Mesothelial cell of epicardium (in vitro differentiated cells): ENCODE data around the gene HSD17B11. TPM values are rescaled to one million over a fixed set of nuclear protein-coding genes. Genes with fewer than 3 reads are reported as not detected.
"Not testable (repeated sequence)": the region's sequence is repeated elsewhere in the genome, so short reads cannot be mapped to it uniquely, and the experiment has no call there.

Source experiments
- DNase-seq, 2 experiments: peaks; one replicate each; pipeline ENCODE4 v3.0.0; 2021; ENCODE audit warnings: low spot score in 2 of 2; ENCODE audit not compliant: unreplicated experiment in 2 of 2
- H3K27ac Mint-ChIP-seq: 2 replicates; pipeline ENCODE4 v1.8.0; 2021; ENCODE audit warnings: mixed read lengths
- H3K27me3 Mint-ChIP-seq: 2 replicates; pipeline ENCODE4 v1.8.0; 2021; ENCODE audit warnings: low read depth, mixed read lengths
- H3K36me3 Mint-ChIP-seq: 2 replicates; pipeline ENCODE4 v1.8.0; 2021; ENCODE audit warnings: mixed read lengths
- H3K4me1 Mint-ChIP-seq: 2 replicates; pipeline ENCODE4 v1.8.0; 2021; ENCODE audit warnings: mixed read lengths
- H3K4me3 Mint-ChIP-seq: 2 replicates; pipeline ENCODE4 v1.8.0; 2021; ENCODE audit warnings: mild to moderate bottlenecking, moderate library complexity, mixed read lengths
- H3K9me3 Mint-ChIP-seq: 2 replicates; pipeline ENCODE4 v1.8.0; 2021; ENCODE audit warnings: mixed read lengths
- CTCF ChIP-seq: fragments of 200-600 bp; sonication (generic); IDR thresholded peaks from one replicate; pipeline ENCODE4 v1.5.0; 2021; ENCODE audit warnings: antibody characterized with exemption; ENCODE audit not compliant: unreplicated experiment
- total RNA-seq: library from RNA; stranded (reverse); gene quantifications from 3 replicates; pipeline ENCODE4 v1.2.1, GENCODE V29; 2021

The HSD17B11 gene
- total RNA-seq, 1 donor from 2014 or later = 19.2 TPM

GRCh38 chr4:87388901-87389300 is 2.1 kb downstream of the HSD17B11 start:
- Mint-ChIP-seq H3K4me1 (peaks cover 20% of the 10 kb centered on the region), H3K27ac (no peak overlapping the region), H3K4me3 (no peak overlapping the region), H3K27me3 (no peaks in the 10 kb centered on the region), H3K9me3 (peaks cover 25% of the 10 kb centered on the region), H3K36me3 (peaks cover 19% of the 10 kb centered on the region)
- no peak for DNase-seq
- TF ChIP-seq CTCF = no peak

DNA sequence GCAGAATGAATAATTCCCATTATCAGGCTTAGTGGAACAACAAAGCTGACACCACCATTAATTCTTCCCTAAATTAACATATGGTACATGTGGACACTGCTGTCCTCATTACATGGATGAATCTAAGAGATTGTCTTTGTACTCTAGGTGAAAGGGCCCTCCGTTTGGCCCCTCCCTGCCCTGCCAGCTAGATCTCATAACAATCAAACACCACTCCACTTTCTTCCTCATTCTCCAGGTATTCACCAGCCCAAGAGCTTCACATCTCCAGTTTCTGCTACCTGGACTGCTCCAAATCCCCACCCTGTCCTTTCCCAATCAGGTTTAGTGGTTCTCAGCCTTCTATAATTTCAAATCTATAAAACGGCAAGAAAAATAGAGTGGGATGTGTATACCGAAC is 3.8 kb downstream of the HSD17B11 start:
- Mint-ChIP-seq H3K27ac (no peak overlapping the region), H3K4me1 (peaks cover 20% of the 10 kb centered on the region), H3K9me3 (peaks cover 31% of the 10 kb centered on the region), H3K27me3 (no peaks in the 10 kb centered on the region), H3K4me3 (no peak overlapping the region), H3K36me3 (peaks cover 28% of the 10 kb centered on the region)
- no peak for DNase-seq
- no peak for TF ChIP-seq CTCF

- not testable (repeated sequence) for H3K4me1 Mint-ChIP-seq, H3K4me3 Mint-ChIP-seq, H3K27ac Mint-ChIP-seq, H3K27me3 Mint-ChIP-seq, DNase-seq
- peaks cover 35% of the 10 kb centered on the region for H3K36me3 Mint-ChIP-seq
- H3K9me3 Mint-ChIP-seq = peaks cover 31% of the 10 kb centered on the region
These were observed 6.4 kb downstream of the HSD17B11 start for GRCh38 chr4:87384466-87385132.

DNA sequence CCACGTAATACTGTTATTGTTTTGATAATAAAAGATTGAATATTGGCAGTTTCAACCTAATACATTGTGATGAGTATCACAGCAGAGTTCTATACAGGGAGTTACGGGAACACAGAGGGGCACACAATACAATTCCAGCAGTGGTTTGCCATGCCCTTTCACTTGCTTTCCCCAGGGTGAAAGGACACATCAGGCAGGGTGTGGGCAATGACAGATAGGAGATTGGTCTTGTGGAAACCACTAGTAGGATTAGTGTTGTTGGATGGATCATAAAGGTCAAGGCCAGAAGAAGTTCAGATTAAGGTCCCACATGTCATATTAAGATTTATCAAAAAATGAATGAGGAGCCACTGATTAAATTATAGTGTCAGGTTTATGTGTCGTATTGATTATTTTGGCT is 8.1 kb downstream of the HSD17B11 start:
- Mint-ChIP-seq H3K4me1 (peaks cover 2% of the 10 kb centered on the region), H3K9me3 (peaks cover 25% of the 10 kb centered on the region), H3K27me3 (no peaks in the 10 kb centered on the region), H3K27ac (no peak overlapping the region), H3K36me3 (peaks cover 35% of the 10 kb centered on the region), H3K4me3 (no peak overlapping the region)
- no peak for DNase-seq
- no peak for TF ChIP-seq CTCF

DNA sequence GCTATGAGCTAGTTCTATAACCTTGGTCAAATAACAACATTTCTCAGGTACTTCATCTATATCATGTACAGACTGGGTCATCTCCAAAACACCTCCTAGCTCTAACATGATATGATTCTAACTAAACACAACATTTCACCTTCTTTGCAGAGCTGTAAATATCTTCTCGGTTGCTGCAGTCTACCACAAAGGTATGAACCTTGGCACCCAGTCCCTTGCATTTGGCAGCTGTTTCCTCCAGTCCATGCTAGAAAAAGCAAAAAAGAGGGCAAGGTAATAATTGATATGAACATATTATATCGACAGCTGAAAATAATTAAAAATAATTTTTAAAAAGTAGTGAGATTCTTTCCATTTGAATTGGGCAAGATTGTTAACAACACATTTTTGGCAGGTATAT is 8.9 kb downstream of the HSD17B11 start:
- Mint-ChIP-seq H3K27me3 (no peaks in the 10 kb centered on the region), H3K4me3 (no peak overlapping the region), H3K4me1 (no peaks in the 10 kb centered on the region), H3K36me3 (peaks cover 33% of the 10 kb centered on the region), H3K9me3 (peaks cover 22% of the 10 kb centered on the region), H3K27ac (no peak overlapping the region)
- no peak for TF ChIP-seq CTCF
- no peak for DNase-seq

- Mint-ChIP-seq H3K27me3 (no peaks in the 10 kb centered on the region), H3K4me1 (peaks cover 6% of the 10 kb centered on the region), H3K36me3 (peaks cover 6% of the 10 kb centered on the region), H3K9me3 (no peaks in the 10 kb centered on the region), H3K27ac (no peak overlapping the region), H3K4me3 (no peak overlapping the region)
- no peak for DNase-seq
- no peak for TF ChIP-seq CTCF
These were observed 13.2 kb downstream of the HSD17B11 start for GRCh38 chr4:87377816-87378215.
